Ishikawa (cell line): ENCODE data around the gene DISP1.

ENCODE experiments used
- EP300 ChIP-seq: IDR thresholded peaks from 2 replicates; pipeline ENCODE4 v1.6.1; 2012; ENCODE audit warnings: borderline replicate concordance
- FOXM1 ChIP-seq: IDR thresholded peaks from 2 replicates; pipeline ENCODE4 v1.6.1; 2012; ENCODE audit warnings: low read depth, borderline replicate concordance
- MAX ChIP-seq: IDR thresholded peaks from 2 replicates; pipeline ENCODE4 v1.6.1; 2012
- RAD21 ChIP-seq: IDR thresholded peaks from 2 replicates; pipeline ENCODE4 v1.6.1; 2012; ENCODE audit warnings: low read depth
- REST ChIP-seq: IDR thresholded peaks from 2 replicates; pipeline ENCODE4 v1.6.1; 2012; ENCODE audit warnings: low read depth, mild to moderate bottlenecking
- TAF1 ChIP-seq: IDR thresholded peaks from 2 replicates; pipeline ENCODE4 v1.6.1; 2012; ENCODE audit warnings: low read depth, mild to moderate bottlenecking

DNA sequence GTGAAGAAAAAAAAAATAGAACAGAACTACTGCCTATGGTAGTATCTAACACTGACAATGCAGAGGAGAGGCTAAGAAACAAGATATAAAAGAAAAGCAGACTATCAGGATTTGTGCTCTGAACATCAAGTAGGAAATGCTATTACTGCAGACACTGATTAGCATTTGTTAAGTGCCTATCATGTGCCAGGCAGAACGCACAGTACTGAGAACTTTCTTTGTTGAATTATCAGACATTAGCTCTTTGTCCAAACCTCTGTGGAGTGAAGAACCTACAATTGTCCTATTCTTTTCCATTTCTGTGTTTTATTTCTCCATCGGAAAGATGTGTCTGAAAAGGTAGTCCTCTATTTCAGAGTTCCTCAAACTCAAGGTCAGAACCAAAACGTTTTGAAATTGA is 30.5 kb upstream of the DISP1 start:
- TF ChIP-seq RAD21 (no peak), TAF1 (no peak), REST (no peak), FOXM1 (no peak), MAX (no peak), EP300 (no peak)
